PFSK-1 (cell line): ENCODE data around the gene DOLPP1.

Source experiments
- FOXP2 ChIP-seq: optimal IDR thresholded peaks from 2 replicates; pipeline ENCODE3; 2011; ENCODE audit warnings: borderline replicate concordance, control low read depth, inconsistent platforms; ENCODE audit not compliant: insufficient read depth; ENCODE audit errors: extremely low read length, extremely low read depth
- POLR2AphosphoS5 ChIP-seq: IDR thresholded peaks from 2 replicates; pipeline ENCODE4 v1.6.1; 2012; ENCODE audit warnings: low read depth, mild to moderate bottlenecking, control low read depth, low read length, moderate library complexity
- SIN3A ChIP-seq: IDR thresholded peaks from 2 replicates; pipeline ENCODE4 v1.6.1; 2012; ENCODE audit warnings: mild to moderate bottlenecking, low read length, moderate library complexity, borderline replicate concordance; ENCODE audit not compliant: insufficient read depth
- TAF1 ChIP-seq: IDR thresholded peaks from 2 replicates; pipeline ENCODE4 v1.6.1; 2012; ENCODE audit warnings: low read length, control low read depth, borderline replicate concordance; ENCODE audit not compliant: insufficient read depth
- TF ChIP-seq, protein P1 (sequence below), 2 experiments: IDR thresholded peaks; 2 replicates each; pipeline versions ENCODE4 v1.6.1 to v1.8.0; 2011 to 2012; ENCODE audit warnings: low read depth in 2 of 2, low read length in 2 of 2, control low read depth in 1 of 2, inconsistent platforms in 1 of 2, mild to moderate bottlenecking in 1 of 2, moderate library complexity in 1 of 2; ENCODE audit not compliant: insufficient read depth in 1 of 2

The DOLPP1 gene

DNA sequence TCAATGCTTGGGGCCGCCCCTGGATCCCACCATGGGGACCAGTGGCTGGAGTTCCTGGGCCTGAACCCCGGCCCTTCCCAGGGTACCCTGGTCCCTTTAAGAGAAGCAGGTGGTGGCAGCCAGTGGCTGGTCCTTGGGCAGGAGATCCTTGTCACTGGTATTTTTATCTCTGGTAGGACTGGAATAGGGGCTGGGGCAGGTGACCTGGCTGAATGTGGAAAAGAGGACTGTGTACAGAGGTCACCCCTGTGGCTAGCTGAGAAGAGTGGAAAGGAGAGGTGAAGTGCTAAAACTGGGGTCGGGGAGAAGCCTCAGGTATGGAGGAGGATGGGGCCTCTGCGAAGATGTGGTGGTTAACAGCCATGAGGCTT is 22.7 kb downstream of the DOLPP1 start:
- TF ChIP-seq, protein P1, sequence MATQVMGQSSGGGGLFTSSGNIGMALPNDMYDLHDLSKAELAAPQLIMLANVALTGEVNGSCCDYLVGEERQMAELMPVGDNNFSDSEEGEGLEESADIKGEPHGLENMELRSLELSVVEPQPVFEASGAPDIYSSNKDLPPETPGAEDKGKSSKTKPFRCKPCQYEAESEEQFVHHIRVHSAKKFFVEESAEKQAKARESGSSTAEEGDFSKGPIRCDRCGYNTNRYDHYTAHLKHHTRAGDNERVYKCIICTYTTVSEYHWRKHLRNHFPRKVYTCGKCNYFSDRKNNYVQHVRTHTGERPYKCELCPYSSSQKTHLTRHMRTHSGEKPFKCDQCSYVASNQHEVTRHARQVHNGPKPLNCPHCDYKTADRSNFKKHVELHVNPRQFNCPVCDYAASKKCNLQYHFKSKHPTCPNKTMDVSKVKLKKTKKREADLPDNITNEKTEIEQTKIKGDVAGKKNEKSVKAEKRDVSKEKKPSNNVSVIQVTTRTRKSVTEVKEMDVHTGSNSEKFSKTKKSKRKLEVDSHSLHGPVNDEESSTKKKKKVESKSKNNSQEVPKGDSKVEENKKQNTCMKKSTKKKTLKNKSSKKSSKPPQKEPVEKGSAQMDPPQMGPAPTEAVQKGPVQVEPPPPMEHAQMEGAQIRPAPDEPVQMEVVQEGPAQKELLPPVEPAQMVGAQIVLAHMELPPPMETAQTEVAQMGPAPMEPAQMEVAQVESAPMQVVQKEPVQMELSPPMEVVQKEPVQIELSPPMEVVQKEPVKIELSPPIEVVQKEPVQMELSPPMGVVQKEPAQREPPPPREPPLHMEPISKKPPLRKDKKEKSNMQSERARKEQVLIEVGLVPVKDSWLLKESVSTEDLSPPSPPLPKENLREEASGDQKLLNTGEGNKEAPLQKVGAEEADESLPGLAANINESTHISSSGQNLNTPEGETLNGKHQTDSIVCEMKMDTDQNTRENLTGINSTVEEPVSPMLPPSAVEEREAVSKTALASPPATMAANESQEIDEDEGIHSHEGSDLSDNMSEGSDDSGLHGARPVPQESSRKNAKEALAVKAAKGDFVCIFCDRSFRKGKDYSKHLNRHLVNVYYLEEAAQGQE (IDR thresholded peaks at IDR 0.05; ENCODE audit: insufficient read depth in 1 of 2, low read depth in 2 of 2, low read length in 2 of 2): no peak
- TF ChIP-seq TAF1 (no peak), POLR2AphosphoS5 (no peak), FOXP2 (no peak), SIN3A (no peak)

DNA sequence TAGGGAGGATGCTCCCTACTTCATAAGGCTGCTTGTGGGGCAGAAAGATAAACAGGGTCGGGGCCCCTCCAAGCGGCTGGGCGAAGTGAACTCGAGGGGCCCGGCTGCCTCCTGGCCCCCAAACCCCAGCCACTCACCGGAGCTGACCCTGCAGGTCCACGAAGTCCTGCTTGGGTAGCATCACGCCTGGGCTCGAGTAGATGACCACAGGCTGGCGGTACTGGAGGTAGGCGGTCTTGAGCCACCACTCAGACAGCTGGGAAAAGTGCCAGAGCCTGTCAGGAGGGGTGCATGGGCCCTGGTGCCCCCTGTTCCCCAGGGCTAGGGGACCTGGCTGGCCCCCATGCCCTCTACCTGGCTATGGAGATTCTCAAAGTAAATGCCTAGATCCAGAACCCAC is 23.1 kb downstream of the DOLPP1 start:
- TF ChIP-seq POLR2AphosphoS5 (no peak), SIN3A (no peak), FOXP2 (no peak), TAF1 (no peak)
- TF ChIP-seq, protein P1 (IDR thresholded peaks at IDR 0.05; ENCODE audit: insufficient read depth in 1 of 2, low read depth in 2 of 2, low read length in 2 of 2): no peak

DNA sequence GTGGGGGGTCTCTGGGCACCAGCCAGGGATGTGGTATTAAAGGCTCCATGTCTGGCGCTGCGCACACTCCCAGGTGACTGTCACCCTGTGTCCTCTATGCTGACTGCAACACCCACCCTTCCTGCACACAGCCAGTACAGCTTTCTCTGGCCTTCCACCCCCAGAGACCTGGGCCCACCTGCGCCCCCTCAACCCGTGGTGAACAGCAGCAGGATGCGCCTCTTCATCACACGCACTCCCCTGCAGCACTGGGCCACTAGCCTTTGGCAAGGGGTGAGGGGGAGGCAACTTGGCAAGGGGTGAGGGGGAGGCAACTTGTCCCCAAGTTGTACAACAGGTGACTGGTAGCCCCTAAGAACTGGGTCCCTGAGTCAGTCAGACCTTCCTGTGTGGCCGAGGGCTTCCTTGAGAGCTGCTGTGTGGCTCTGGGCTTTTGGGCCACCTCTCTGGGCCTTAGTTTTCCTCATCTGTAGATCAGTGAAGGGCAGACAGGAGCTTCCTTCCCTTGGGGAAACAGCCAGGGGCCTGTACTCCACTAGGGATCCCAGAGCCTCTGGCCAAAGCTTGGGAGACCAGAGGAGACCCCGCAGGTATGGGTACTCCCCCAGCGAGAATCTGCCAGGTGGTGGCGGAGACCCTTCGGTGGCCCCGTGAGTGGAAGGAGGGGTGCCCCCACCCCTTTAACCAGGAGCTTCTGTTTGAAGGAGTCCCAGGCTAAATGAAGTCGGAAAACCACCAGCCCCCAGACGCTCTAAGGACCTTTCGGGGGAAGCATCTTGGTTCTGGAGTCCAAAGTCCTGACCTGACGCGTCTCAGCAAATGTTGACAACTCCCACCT is 25.2 kb downstream of the DOLPP1 start:
- TF ChIP-seq SIN3A (no peak), FOXP2 (no peak), POLR2AphosphoS5 (no peak), TAF1 (no peak)
- TF ChIP-seq, protein P1 (IDR thresholded peaks at IDR 0.05; ENCODE audit: insufficient read depth in 1 of 2, low read depth in 2 of 2, low read length in 2 of 2): no peak

DNA sequence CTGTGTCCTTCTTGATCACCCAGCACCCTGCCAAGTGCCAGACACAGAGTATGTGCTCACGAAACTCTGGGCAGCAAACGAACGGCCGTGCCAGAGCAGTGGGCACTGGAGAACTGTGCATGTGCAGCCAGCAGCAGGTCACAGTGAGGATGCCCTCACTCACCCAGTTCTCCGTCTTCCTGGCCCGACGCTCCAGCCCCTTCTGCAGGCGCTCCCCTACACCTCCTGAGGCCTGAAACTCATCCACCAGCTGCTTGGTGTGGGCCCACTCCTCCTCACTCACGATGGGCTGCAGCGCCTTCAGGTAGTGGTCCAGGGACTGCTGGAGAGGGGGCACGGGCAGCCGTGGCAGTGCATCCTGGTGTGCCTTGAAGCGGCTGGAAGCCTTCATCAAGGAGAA is 26.7 kb downstream of the DOLPP1 start:
- TF ChIP-seq, protein P1 (IDR thresholded peaks at IDR 0.05; ENCODE audit: insufficient read depth in 1 of 2, low read depth in 2 of 2, low read length in 2 of 2): no peak
- TF ChIP-seq TAF1 (no peak), FOXP2 (no peak), POLR2AphosphoS5 (no peak), SIN3A (no peak)
